Duodenal mucosa (tissue), 2 donors: ENCODE results near the gene ASTN2.

Source experiments
- H3K27ac ChIP-seq: one replicate; pipeline ENCODE4 v1.7.0; 2013; ENCODE audit warnings: low read depth, low read length
- H3K27me3 ChIP-seq, 2 donors: one replicate each; pipeline ENCODE4 v1.7.0; 2013; ENCODE audit warnings: low read length in 2 of 2, control low read depth in 1 of 2; ENCODE audit not compliant: insufficient read depth in 2 of 2, control insufficient read depth in 1 of 2
- H3K36me3 ChIP-seq, 2 donors: one replicate each; pipeline ENCODE4 v1.7.0; 2013; ENCODE audit warnings: low read length in 2 of 2, control low read depth in 1 of 2; ENCODE audit not compliant: insufficient read depth in 2 of 2, control insufficient read depth in 1 of 2
- H3K4me1 ChIP-seq, 2 donors: one replicate each; pipeline ENCODE4 v1.7.0; 2013; ENCODE audit warnings: low read length in 2 of 2, control low read depth in 1 of 2; ENCODE audit not compliant: insufficient read depth in 2 of 2, control insufficient read depth in 1 of 2
- H3K4me3 ChIP-seq, 2 donors: one replicate each; pipeline ENCODE4 v1.7.0; 2013; ENCODE audit warnings: low read length in 2 of 2, low read depth in 1 of 2
- H3K9ac ChIP-seq, 2 donors: one replicate each; pipeline ENCODE4 v1.7.0; 2013; ENCODE audit warnings: low read length in 2 of 2, low read depth in 1 of 2
- H3K9me3 ChIP-seq, 2 donors: one replicate each; pipeline ENCODE4 v1.7.0; 2013; ENCODE audit warnings: low read length in 2 of 2, control low read depth in 1 of 2; ENCODE audit not compliant: control insufficient read depth in 1 of 2

Gene ASTN2

GRCh38 chr9:117116084-117116483, 298.8 kb downstream of the ASTN2 start:
- H3K9me3 ChIP-seq: no peaks in the 10 kb centered on the region
- no peak overlapping the region for H3K4me3 ChIP-seq
- no peaks in the 10 kb centered on the region for H3K4me1 ChIP-seq
- H3K36me3 ChIP-seq: no peaks in the 10 kb centered on the region
- H3K9ac ChIP-seq: no peak overlapping the region
- H3K27ac ChIP-seq: no peak overlapping the region
- no peaks in the 10 kb centered on the region for H3K27me3 ChIP-seq

GRCh38 chr9:117114768-117115167, 300.1 kb downstream of the ASTN2 start:
- H3K4me3 ChIP-seq: no peak overlapping the region
- H3K4me1 ChIP-seq: no peaks in the 10 kb centered on the region
- H3K36me3 ChIP-seq: no peaks in the 10 kb centered on the region
- H3K9me3 ChIP-seq: no peaks in the 10 kb centered on the region
- no peak overlapping the region for H3K9ac ChIP-seq
- no peaks in the 10 kb centered on the region for H3K27me3 ChIP-seq
- no peak overlapping the region for H3K27ac ChIP-seq

GRCh38 chr9:117104716-117105495, 310.0 kb downstream of the ASTN2 start:
- Histone ChIP-seq H3K27ac (no peak overlapping the region), H3K36me3 (no peaks in the 10 kb centered on the region)

GRCh38 chr9:117104206-117104605, 310.7 kb downstream of the ASTN2 start:
- Histone ChIP-seq H3K27ac (no peak overlapping the region), H3K4me1 (no peaks in the 10 kb centered on the region)

More at GRCh38 chr9:117104716-117105495, 310.0 kb downstream of the ASTN2 start:
- no peaks in the 10 kb centered on the region for H3K27me3 ChIP-seq
- H3K4me3 ChIP-seq: no peak overlapping the region
- no peak overlapping the region for H3K9ac ChIP-seq
- H3K9me3 ChIP-seq: no peaks in the 10 kb centered on the region
- no peaks in the 10 kb centered on the region for H3K4me1 ChIP-seq

GRCh38 chr9:117103438-117104110, 311.3 kb downstream of the ASTN2 start:
- Histone ChIP-seq H3K9ac (no peak overlapping the region), H3K36me3 (no peaks in the 10 kb centered on the region), H3K4me3 (no peak overlapping the region), H3K4me1 (no peaks in the 10 kb centered on the region), H3K27me3 (no peaks in the 10 kb centered on the region), H3K9me3 (no peaks in the 10 kb centered on the region), H3K27ac (no peak overlapping the region)

More at GRCh38 chr9:117104206-117104605, 310.7 kb downstream of the ASTN2 start:
- Histone ChIP-seq H3K27me3 (no peaks in the 10 kb centered on the region), H3K36me3 (no peaks in the 10 kb centered on the region), H3K9ac (no peak overlapping the region), H3K4me3 (no peak overlapping the region), H3K9me3 (no peaks in the 10 kb centered on the region)

- H3K4me3 ChIP-seq: no peak overlapping the region
- no peaks in the 10 kb centered on the region for H3K4me1 ChIP-seq
- H3K27me3 ChIP-seq: no peaks in the 10 kb centered on the region
Measured at GRCh38 chr9:117101008-117101407, 313.8 kb downstream of the ASTN2 start.

GRCh38 chr9:117098331-117098730, 316.5 kb downstream of the ASTN2 start:
- Histone ChIP-seq H3K27me3 (no peaks in the 10 kb centered on the region), H3K4me1 (no peaks in the 10 kb centered on the region), H3K9me3 (no peaks in the 10 kb centered on the region), H3K4me3 (no peak overlapping the region), H3K36me3 (no peaks in the 10 kb centered on the region), H3K27ac (no peak overlapping the region), H3K9ac (no peak overlapping the region)

More at GRCh38 chr9:117101008-117101407, 313.8 kb downstream of the ASTN2 start:
- H3K9me3 ChIP-seq: no peaks in the 10 kb centered on the region
- H3K36me3 ChIP-seq: no peaks in the 10 kb centered on the region
- no peak overlapping the region for H3K27ac ChIP-seq
- H3K9ac ChIP-seq: no peak overlapping the region

- Histone ChIP-seq H3K9ac (no peak overlapping the region), H3K36me3 (no peaks in the 10 kb centered on the region), H3K9me3 (no peaks in the 10 kb centered on the region), H3K4me1 (no peaks in the 10 kb centered on the region), H3K27ac (no peak overlapping the region), H3K27me3 (no peaks in the 10 kb centered on the region), H3K4me3 (no peak overlapping the region)
Measured at GRCh38 chr9:117097761-117098160, 317.1 kb downstream of the ASTN2 start.

GRCh38 chr9:117096138-117096537, 318.7 kb downstream of the ASTN2 start:
- no peak overlapping the region for H3K9ac ChIP-seq
- H3K27ac ChIP-seq: no peak overlapping the region
- H3K4me3 ChIP-seq: no peak overlapping the region
- H3K4me1 ChIP-seq: no peaks in the 10 kb centered on the region
- H3K36me3 ChIP-seq: no peaks in the 10 kb centered on the region
- no peaks in the 10 kb centered on the region for H3K27me3 ChIP-seq
- H3K9me3 ChIP-seq: no peaks in the 10 kb centered on the region

- H3K27ac ChIP-seq: no peak overlapping the region
- no peaks in the 10 kb centered on the region for H3K9me3 ChIP-seq
- H3K4me1 ChIP-seq: no peaks in the 10 kb centered on the region
- no peak overlapping the region for H3K4me3 ChIP-seq
- no peaks in the 10 kb centered on the region for H3K36me3 ChIP-seq
- no peak overlapping the region for H3K9ac ChIP-seq
- no peaks in the 10 kb centered on the region for H3K27me3 ChIP-seq
Measured at GRCh38 chr9:117095081-117095480, 319.8 kb downstream of the ASTN2 start.
